HL-60 (cell line): Measurements from ENCODE around the gene CNOT6.

Source experiments
- CTCF ChIP-seq: IDR thresholded peaks from one replicate; pipeline ENCODE4 v1.5.1; 2011; ENCODE audit warnings: low read length, control low read depth, inconsistent platforms; ENCODE audit not compliant: insufficient read depth
- GABPA ChIP-seq: IDR thresholded peaks from 2 replicates; pipeline ENCODE4 v1.6.1; 2012; ENCODE audit warnings: low read depth
- REST ChIP-seq: IDR thresholded peaks from 2 replicates; pipeline ENCODE4 v1.6.1; 2012; ENCODE audit warnings: low read depth; ENCODE audit not compliant: insufficient replicate concordance

GRCh38 chr5:180540050-180540694, 46.0 kb downstream of the CNOT6 start:
- TF ChIP-seq CTCF (no peak), GABPA (no peak), REST (no peak)
